GM18873 (cell line): ENCODE measurements around the gene GTPBP3.
"Not testable (repeated sequence)": the region's sequence is repeated elsewhere in the genome, so short reads cannot be mapped to it uniquely, and the experiment has no call there.

ENCODE experiments used
- ATAC-seq: cut with Tn5 transposase; IDR thresholded peaks from one replicate; pipeline ENCODE4 v1.9.1; 2021; ENCODE audit warnings: mild to moderate bottlenecking, moderate library complexity, moderate number of reproducible peaks; ENCODE audit not compliant: unreplicated experiment, low FRiP score

Gene GTPBP3

GRCh38 chr19:17340871-17341357 lies 3.6 kb downstream of the GTPBP3 start:
- no peak for ATAC-seq

DNA sequence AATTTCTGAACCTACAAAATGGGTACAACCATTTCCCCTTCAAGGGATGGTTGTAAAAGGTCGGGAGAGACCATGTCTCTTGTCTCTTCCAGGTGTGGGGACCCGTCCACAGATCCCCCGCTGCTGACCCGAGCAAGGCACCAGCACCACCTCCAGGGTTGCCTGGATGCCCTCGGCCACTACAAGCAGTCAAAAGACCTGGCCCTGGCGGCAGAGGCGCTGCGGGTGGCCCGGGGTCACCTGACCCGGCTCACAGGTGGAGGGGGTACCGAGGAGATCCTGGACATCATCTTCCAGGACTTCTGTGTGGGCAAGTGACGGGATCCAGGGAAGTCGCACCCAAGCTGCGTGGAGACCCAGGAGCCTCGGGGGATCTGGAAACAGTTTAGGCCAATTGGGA lies 4.0 kb downstream of the GTPBP3 start:
- ATAC-seq, result no peak

GRCh38 chr19:17341845-17342244 lies 4.5 kb downstream of the GTPBP3 start:
- no peak for ATAC-seq

DNA sequence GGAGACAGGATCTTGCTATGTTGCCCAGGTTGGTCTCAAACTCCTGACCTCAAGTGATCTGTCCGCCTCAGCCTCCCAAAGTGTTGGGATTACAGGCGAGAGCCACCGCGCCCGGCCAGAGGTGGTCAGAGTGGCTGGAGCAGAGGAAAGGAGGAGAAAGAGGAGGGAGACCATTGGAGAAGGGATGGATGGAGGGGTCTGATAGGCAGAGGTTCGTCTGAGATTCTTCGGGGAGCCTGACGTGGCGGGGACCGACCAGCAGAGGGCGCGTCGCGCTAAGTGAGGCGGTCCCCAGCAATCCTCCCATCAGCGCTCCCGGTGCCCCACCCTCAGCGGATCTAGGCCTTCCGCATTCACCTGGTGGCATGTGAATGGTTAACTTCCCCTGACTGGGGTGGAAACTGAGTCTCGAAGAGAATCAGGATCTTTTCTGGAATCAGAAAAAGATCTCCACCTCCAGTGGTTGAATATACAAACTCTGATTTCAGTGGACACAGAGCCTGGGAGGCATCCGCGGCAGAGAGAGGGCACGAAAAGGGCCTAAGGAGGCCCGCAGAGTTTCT lies 8.8 kb downstream of the GTPBP3 start:
- ATAC-seq, result no peak

- ATAC-seq, result no peak
These were observed 10.0 kb downstream of the GTPBP3 start for GRCh38 chr19:17347361-17347760.

- no peak for ATAC-seq
These were observed 10.5 kb downstream of the GTPBP3 start for GRCh38 chr19:17347877-17348276.

- no peak for ATAC-seq
These were observed 11.3 kb downstream of the GTPBP3 start for GRCh38 chr19:17348700-17349099.

DNA sequence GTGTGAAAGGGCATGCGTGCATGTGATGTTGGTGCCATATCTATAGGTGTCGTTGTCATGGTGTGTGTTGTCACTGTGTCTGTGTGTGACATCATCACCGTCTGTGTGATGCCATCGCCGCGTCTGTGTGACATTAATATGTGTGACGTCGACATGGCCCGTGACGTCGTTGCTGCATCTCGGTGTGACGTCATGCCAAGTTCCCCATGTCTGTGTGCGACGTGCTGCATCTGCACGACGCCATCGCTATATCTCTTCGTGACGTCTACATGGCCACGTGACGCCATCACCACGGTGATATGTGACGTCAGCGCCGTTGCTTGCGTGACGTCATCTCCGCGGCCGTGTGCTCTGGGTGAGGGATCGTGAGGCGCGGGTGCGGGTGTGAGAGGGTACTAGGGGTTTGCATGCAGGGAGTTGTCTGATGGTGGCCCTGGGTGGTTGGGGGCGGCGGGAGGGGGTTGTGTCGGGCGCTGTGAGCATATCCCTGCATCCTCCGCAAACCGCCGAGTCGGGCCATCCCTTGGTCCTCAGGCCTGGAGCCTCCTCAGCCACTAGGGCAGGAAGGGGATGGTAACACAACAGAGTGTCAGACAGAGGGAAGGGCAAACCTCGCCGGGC lies 14.6 kb downstream of the GTPBP3 start:
- no peak for ATAC-seq

GRCh38 chr19:17352608-17353280 lies 15.4 kb downstream of the GTPBP3 start:
- no peak for ATAC-seq

- ATAC-seq, result no peak
These were observed 16.0 kb downstream of the GTPBP3 start for GRCh38 chr19:17353386-17353785.

DNA sequence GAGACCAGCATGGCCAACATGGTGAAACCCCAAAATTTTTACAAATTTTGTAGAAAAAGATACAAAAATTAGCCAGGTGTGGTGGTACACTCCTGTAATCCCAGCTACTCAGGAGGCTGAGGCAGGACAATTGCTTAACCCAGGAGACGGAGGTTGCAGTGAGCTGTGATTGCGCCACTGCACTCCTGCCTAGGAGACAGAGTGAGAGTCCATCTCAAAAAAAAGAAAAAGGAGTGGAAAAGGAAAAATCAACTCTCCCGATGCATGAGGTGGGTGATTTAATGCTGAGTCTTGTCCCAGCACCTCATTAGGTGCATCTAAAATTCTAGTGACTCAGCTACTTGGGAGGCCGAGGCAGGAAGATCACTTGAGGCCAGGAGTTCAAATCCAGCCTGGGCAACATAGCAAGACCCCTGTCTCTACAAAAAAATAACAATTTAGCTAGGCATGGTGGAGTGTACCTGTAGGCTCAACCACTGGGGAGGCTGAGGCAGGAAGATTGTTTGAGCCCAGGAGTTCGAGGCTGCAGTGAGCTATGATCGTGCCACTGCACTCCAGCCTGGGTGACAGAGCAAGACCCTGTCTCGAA lies 19.8 kb downstream of the GTPBP3 start:
- ATAC-seq, result no peak

- no peak for ATAC-seq
These were observed 20.4 kb downstream of the GTPBP3 start for GRCh38 chr19:17357724-17358123.

DNA sequence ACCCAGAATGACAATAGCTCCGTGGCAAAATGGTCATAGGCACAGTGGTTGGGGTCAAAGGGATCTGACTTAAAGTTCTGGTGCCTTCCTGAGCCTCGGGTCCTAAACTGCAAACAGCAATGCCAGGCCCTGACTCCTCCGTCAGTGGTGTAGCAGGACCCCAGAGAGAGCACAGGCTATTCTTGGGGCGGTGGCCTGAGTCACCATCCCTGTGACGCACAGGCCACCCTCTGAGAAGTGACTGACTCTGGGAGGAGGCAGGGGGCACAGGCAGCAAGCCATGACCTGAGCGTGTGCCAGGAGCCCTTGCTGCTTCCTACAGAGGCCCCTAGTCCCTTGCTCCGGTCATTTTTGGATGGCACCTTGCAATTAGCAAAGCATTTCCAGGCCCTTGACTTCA lies 21.0 kb downstream of the GTPBP3 start:
- no peak for ATAC-seq

DNA sequence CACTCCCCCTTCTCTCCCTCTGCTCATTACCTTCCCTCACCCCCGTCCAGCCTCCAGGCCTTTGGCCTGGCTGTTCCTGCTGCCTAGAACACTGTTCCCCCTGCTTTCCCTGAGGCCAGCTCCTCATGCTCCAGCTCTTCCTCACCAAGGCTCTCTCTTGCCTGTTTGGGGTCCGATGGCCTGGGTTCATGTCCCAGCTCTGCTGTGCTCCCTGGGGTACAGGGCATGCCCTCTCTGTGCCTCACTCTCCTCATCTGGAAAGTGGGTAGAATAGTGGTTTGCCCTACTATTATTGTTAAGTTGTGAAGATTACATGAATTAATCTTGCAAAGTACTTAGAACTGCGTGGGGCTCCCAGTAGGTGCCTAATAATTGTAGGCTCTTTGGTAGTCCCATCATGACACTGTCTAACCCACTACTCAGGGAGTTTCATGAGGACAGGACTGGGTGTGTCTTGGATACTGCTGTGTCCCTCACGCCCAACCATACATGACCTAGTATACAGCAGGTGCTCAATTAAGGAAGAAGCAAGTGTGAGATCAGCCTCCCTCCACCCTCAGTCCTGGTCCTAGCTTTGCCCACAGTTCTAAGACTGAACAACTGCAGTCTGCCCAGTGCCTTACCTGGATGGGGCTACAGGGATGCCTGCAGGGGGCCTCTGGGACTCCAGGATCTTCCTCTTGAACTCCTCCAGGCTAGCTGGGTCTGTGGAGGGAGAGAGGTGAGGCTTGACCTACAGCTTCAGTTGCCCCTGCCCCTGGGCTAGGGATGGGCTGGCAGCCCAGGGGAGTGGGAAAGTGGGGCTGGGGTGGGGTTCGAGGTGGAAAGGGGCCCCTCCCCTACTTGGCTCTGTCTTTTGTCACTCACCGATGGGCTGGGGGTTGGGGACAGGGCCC lies 22.8 kb downstream of the GTPBP3 start:
- ATAC-seq, result no peak

- ATAC-seq, result not testable (repeated sequence)
These were observed 26.7 kb downstream of the GTPBP3 start for GRCh38 chr19:17363852-17364605.

DNA sequence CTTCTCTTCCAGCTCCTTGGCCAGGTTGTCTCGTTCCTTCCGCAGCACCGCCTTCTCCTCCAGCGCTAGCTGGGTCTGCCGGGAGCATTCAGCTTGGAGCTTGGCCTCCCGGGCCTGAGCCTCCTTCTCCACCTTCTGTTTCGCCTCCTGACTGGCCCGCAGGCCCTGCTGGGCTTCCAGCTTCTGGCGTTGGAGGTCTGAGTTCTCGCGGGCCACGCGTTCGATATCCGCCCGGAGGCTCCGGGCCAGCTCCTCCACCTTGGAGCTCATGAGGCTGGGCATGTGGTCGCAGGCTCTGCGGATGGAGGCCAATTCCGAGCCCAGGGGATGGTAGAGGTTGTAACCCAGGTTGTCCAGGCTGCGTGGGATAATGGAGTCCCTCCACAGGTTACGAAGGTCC lies 28.0 kb downstream of the GTPBP3 start:
- no peak for ATAC-seq

GRCh38 chr19:17370026-17370587 lies 32.8 kb downstream of the GTPBP3 start:
- ATAC-seq, result peak; percentile 87

GRCh38 chr19:17376935-17377600 lies 39.7 kb downstream of the GTPBP3 start, which contains the start of gene PLVAP:
Gene PLVAP, minus strand, starts transcription at chr19:17377342. Its CDS starts 54 bp downstream, at chr19:17377288.
- ATAC-seq, result no peak

DNA sequence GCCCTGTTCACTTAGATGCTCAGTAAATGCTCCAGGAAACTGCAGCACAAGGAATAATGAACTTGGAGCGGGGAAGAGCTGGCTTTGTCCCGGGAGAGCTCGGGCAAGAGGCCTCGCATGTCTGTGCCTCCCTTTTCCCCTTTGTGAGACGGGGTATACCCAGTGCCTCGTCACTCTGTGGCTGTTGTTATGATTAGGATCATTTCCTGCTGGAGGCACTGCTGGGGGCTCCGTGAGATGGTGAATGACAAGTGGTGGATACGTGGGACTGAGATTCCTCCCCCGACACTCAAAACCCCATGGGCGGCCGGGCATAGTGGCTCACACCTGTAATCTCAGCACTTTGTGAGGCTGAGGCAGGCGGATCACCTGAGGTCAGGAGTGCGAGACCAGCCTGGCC lies 40.9 kb downstream of the GTPBP3 start:
- no peak for ATAC-seq
